GM18909 (cell line): ENCODE measurements around the gene CNGB1.
"Not testable (repeated sequence)": the region's sequence is repeated elsewhere in the genome, so short reads cannot be mapped to it uniquely, and the experiment has no call there.

Source experiments
- ATAC-seq: cut with Tn5 transposase; IDR thresholded peaks from one replicate; pipeline ENCODE4 v1.9.1; 2021; ENCODE audit warnings: mild to moderate bottlenecking; ENCODE audit not compliant: unreplicated experiment, poor library complexity

CNGB1 gene

DNA sequence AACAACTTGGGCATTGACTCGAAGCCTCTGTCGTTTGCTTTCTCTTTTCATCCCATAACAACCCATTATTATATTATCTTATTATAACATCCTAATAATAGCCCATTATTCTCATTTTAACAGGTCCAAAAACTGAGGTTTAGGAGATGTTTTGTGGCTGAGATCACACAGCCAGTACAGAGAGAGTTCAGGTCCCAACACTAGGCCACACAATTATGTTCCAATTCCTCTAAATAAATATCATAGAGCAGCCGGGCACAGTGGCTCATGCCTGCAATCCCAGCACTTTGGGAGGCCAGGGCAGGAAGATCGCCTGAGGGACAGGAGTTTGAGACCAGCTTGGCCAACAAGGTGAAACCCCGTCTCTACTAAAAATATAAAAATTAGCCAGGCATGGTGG is 128.3 kb downstream of the CNGB1 start:
- ATAC-seq: no peak

GRCh38 chr16:57840833-57841232 is 130.1 kb downstream of the CNGB1 start:
- ATAC-seq: no peak

DNA sequence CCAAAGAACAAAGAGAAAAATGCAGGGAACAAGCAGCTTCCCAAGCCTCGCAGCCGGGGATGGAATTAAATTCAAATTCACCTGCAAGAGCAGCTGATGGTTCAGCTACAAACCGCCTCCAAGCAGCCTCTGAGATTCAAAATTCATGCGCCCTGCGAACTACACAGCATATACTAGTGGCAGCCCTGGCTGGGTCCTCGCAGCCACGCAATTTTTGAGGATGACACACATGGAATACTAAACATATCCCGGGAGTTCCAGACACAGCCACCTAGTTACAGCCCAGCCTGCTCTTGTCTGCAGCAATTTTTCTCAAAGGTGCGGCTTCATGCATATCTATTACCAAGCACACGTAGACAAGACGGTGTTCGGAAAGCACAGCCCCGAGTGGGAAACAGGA is 132.8 kb downstream of the CNGB1 start:
- ATAC-seq: no peak

GRCh38 chr16:57837305-57838125 is 133.4 kb downstream of the CNGB1 start:
- ATAC-seq: no peak

GRCh38 chr16:57835439-57835838 is 135.5 kb downstream of the CNGB1 start:
- ATAC-seq: not testable (repeated sequence)

DNA sequence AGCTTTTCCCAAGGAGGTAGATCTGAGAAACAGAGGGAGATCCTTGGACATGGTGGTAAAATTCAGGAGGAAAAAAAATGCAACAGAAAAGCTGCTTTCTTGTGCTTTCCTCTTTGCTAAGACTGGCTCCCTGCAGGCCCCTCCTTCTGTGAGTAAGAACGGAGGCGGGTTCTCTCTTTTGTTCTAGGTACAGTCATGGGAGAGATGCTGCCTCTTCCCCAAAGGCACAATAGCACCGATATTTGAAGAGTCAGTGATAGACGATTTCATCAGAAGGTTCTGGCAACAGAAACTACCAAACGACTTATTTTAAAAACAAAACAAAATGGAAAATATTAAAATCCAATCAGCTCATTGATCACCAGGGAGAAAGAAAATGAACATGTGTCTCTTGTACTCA is 136.0 kb downstream of the CNGB1 start:
- ATAC-seq: no peak
